HG02852 (cell line): Measurements from ENCODE around the gene CERCAM.
"Not testable (repeated sequence)": the region's sequence is repeated elsewhere in the genome, so short reads cannot be mapped to it uniquely, and the experiment has no call there.

Experiments
- ATAC-seq: cut with Tn5 transposase; IDR thresholded peaks from one replicate; pipeline ENCODE4 v1.9.1; 2021; ENCODE audit warnings: mild to moderate bottlenecking, moderate library complexity; ENCODE audit not compliant: unreplicated experiment

CERCAM gene

GRCh38 chr9:128393145-128393775, 27.4 kb upstream of the CERCAM start:
- ATAC-seq = no peak

DNA sequence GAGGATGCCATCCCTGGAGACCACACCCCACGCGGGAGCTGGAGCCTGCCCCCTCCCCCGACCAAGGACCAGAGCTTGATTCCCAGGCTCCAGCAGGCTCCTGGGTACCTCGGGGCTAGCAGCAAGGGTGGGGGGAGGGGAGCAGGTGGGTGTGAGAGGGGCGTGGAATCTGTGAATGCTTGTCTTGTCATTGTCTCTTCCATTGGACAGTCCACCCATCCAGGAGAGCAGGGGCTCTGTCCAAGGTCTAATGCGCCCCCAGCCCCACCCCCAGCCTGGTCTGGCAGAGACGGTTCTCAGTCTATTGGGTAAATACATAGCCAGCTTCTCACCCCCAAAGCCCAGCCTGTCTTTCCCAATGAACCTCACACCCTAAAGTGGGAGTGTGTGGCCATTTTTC, 26.7 kb upstream of the CERCAM start:
- ATAC-seq = no peak

- ATAC-seq = no peak
Measured at GRCh38 chr9:128394379-128395168, 26.1 kb upstream of the CERCAM start.

DNA sequence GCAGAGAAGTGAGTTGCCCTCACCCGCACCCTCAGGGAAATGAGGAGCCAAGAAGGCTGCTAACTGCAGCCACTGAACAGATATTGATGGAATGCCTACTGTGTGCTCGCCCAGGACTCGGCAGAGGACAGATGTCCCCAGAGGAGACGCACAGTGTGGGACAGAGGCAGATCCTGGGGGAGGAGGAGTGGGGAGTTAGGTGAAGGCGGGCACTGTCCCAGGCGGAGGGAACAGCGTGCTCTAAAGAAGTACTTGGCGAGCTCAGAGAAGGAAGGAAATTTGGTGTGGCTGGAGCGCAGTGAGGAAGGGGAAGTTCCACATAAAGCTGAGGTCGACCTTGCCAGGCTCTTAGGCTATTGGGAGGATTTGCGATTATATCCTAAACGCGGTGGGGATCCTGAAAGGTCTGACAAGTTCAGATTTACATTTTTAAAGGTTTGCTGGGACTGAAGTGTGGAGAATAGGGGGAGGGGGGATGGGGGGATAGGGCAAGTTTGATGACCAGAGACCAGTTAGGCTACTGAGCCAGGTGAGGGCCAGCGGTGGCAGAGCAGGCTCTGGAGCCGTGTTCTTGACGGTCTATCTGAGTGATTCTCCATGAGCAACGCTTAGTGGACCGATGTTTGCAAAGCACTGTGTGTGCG, 23.6 kb upstream of the CERCAM start:
- ATAC-seq = no peak

- no peak for ATAC-seq
Measured at GRCh38 chr9:128397831-128398230, 22.8 kb upstream of the CERCAM start.

DNA sequence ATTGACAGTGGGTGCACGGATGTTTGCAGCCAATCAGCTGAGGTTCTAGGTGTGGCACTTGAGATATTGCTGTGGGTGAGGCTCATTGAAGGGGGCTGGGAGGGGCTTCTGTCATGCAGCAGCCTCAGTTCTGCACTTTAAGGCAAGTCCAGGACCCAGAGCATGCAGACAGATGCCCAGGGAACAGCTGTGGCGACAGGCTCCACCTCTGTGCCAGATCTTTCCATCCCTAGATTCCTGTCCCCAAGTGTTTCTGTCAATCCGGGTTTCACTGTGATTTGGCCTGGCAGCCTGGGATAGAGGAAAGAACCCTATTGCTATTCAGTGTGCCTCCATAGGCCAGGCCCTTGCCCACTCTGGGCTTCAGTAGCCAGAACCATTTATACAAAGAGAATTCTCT, 20.8 kb upstream of the CERCAM start:
- ATAC-seq = no peak

GRCh38 chr9:128404560-128404959, 16.1 kb upstream of the CERCAM start:
- no peak for ATAC-seq

- ATAC-seq = no peak
Measured at GRCh38 chr9:128405077-128405779, 15.4 kb upstream of the CERCAM start.

GRCh38 chr9:128405780-128406171, 14.9 kb upstream of the CERCAM start:
- ATAC-seq = no peak

DNA sequence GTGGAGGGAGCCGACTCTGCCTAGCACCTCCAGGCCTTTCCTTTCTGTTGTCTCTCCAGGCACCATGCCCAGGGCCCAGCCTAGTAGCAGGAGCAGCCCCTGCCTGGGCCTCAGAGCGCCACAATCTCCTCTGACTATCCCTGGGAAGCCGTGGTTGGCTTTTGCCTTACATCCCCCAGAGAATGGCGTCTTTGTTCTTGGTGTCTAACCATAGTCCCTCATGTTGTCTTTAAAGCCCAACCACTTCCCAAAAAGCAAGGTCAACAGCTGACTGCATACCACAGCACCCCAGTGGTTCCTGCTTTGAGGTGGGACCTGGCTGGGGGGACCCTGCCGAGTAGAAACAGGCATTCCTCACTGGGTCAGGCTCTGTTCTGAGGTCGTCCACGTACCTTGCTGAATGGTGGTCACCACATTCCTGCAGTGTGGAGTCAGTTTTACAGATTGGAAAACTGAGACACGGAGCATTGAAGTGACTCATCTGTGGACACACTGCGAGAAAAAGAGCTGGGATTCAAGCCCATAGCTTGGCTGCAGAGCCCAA, 13.7 kb upstream of the CERCAM start:
- no peak for ATAC-seq

DNA sequence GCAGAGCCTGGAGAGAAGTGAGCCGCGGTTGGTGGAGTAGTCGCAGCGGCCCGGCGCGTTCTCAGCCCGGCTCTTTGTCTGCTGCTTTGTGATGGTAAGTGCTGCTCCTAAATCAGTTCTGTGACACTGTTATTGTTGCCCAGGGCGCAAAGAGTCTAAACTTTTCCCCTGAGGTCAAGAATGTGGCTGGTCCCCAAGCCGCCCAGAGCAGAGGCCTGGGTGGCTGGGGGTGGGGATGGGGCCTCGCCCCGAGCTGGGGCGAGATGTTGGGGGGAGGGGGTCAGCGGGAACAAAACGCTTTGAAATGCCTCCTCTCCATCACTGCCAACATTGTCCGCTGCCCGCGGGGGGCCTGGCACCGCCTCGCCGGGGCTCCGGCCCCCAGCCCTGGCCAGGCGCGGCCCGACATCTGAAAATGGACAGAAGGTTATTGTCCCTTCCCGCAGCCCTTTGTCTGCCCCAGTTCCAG, 11.7 kb upstream of the CERCAM start:
- ATAC-seq = no peak

DNA sequence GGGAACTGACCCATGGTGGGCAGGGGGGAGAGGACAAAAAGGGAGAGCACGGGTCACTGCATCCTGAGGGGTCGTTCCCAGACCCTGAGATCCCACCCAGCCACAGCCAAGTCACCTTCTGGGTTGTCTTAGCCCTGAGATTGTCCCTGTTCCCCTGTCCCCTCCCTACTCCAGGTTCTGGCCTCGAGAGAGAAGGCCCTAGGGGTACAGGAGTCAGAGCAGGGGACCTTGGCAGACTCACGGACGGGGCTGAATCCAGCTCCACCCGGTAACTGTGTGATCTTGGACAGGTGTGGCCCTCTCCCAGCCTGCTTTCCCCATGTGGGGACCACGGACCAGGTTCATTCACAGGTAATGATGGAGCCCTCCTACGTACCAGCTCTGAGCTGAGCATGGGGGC, 11.2 kb upstream of the CERCAM start:
- no peak for ATAC-seq

GRCh38 chr9:128409978-128410377, 10.7 kb upstream of the CERCAM start:
- ATAC-seq = no peak

- no peak for ATAC-seq
Measured at GRCh38 chr9:128411364-128412119, 9.1 kb upstream of the CERCAM start.

GRCh38 chr9:128412120-128412790, 8.4 kb upstream of the CERCAM start:
- ATAC-seq = no peak

DNA sequence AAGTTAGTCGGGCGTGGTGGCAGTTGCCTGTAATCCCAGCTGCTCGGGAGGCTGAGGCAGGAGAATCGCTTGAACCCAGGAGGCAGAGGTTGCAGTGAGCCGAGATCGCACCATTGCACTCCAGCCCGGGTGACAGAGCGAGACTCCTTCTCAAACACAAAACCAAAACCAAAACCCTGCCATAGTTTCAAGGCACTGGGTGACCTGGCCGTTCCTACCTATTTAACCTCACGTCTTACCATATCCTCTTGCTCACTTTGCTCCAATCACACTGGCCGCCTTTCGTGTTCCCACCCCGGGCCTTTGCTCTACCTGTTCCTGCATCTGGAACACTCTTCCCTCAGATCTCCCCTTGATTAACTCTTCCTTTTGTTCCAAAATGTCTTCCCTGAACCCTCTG, 6.9 kb upstream of the CERCAM start:
- not testable (repeated sequence) for ATAC-seq

DNA sequence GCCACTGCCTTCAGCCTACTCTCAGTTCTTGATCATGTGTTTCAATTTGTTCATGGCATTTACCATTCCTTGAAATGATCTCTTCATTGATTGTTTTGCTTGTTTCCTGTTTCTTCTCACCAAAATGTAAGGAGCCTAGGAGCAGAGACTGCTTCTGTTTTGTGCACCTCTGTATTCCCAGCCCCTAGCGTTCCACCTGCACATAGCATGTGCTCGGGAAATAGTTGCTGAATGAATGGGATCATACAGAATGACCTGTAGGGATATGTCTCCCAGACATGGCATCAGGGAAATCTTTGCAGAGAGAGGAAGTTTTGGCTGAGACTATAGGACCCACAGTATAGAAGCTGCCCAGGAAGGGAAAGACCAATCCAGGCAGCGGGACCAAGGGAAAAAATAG, 6.2 kb upstream of the CERCAM start:
- ATAC-seq = no peak

GRCh38 chr9:128415281-128415680, 5.4 kb upstream of the CERCAM start:
- ATAC-seq = no peak

DNA sequence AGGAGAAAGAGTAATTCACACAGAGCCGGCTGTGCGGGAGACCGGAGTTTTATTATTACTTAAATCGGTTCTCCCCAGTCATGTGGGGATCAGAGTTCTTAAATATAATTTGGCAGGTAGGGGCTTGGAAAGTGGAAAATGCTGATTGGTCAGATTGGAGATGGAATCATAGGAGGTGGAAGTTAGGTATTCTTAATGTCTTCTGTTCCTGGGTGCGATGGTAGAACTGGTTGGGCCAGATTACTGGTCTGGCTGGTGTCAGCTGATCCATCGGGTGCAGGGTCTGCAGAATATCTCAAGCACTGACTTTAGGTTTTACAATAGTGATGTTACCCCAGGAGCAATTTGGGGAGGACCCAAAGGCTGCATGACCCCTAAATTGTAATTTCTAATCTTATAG, 4.6 kb upstream of the CERCAM start:
- ATAC-seq = no peak
